Mucosa of descending colon (tissue), 3 donors: Measurements from ENCODE around the gene CDK14. TPM values are rescaled to one million over a fixed set of nuclear protein-coding genes. Genes with fewer than 3 reads are reported as not detected.
"Not testable (repeated sequence)": the region's sequence is repeated elsewhere in the genome, so short reads cannot be mapped to it uniquely, and the experiment has no call there.

Experiments used
- ATAC-seq: fragments of 200-7000 bp; cut with Tn5 transposase; one replicate; pipeline ENCODE4 v1.9.1; 2020; ENCODE audit warnings: mild to moderate bottlenecking, moderate library complexity
- DNase-seq, 3 donors: peaks; one replicate each; pipeline ENCODE4 v3.0.0-alpha.2; 2020
- H3K36me3 ChIP-seq: fragments of 200-600 bp; one replicate; pipeline ENCODE4 v1.8.0; 2021; ENCODE audit warnings: low read depth, mild to moderate bottlenecking
- H3K4me1 ChIP-seq: fragments of 200-600 bp; one replicate; pipeline ENCODE4 v1.8.0; 2021; ENCODE audit warnings: low read depth, mild to moderate bottlenecking
- H3K4me3 ChIP-seq: fragments of 200-600 bp; one replicate; pipeline ENCODE4 v1.8.0; 2021; ENCODE audit warnings: mild to moderate bottlenecking
- H3K9me3 ChIP-seq: fragments of 200-600 bp; one replicate; pipeline ENCODE4 v1.8.0; 2021; ENCODE audit warnings: mild to moderate bottlenecking
- CTCF ChIP-seq: fragments of 200-600 bp; IDR thresholded peaks from one replicate; pipeline ENCODE4 v1.8.0; 2022; ENCODE audit warnings: antibody characterized with exemption, mild to moderate bottlenecking
- intact Hi-C, 2 donors: fragments of 100-400 bp; cut with DNase I in 1 of 2; cut with micrococcal nuclease in 1 of 2; formaldehyde crosslinking; loops; one replicate each; pipeline versions ENCODE4 v1.11.0 to v1.11.1; 2022; cut with DNase I, micrococcal nuclease
- total RNA-seq, 3 donors: library from RNA; stranded (reverse); fragmentation: NEBNext Ultra II Directional in 2 of 3; extraction: Animal tissue kit (Norgen Biotek cat#: 25700) in 2 of 3; gene quantifications; one replicate each; pipeline versions ENCODE4 v1.2.1 to v1.2.4, GENCODE V29; 2021 to 2023
- donor health status: DM: no; HTN: no; CAD: no; lungs with moderate emphysema.
- donor health status: DM: no; HTN: no; CAD: no.
- donor health status: DM: no; HTN: yes; CAD: no.

CDK14 gene
- total RNA-seq, 3 donors from 2014 or later = 5.4 to 24.4 (median 5.6) TPM

GRCh38 chr7:90749774-90750173 is 153.7 kb downstream of the CDK14 start:
- no peak overlapping the region for H3K4me3 ChIP-seq
- no peaks in the 10 kb centered on the region for H3K36me3 ChIP-seq
- no peaks in the 10 kb centered on the region for H3K4me1 ChIP-seq
- intact Hi-C loops = no loop called here
- peak; percentile 42 for ATAC-seq
- TF ChIP-seq CTCF = no peak
- no peaks in the 10 kb centered on the region for H3K9me3 ChIP-seq
- peak in 1 of 3 donors; percentile 10 for DNase-seq

- intact Hi-C loops = no loop called here
- DNase-seq (no peak), ATAC-seq (no peak)
- no peaks in the 10 kb centered on the region for H3K36me3 ChIP-seq
- no peak for TF ChIP-seq CTCF
- H3K4me3 ChIP-seq = no peak overlapping the region
- no peaks in the 10 kb centered on the region for H3K9me3 ChIP-seq
- H3K4me1 ChIP-seq = no peaks in the 10 kb centered on the region
These were observed 155.5 kb downstream of the CDK14 start for GRCh38 chr7:90751595-90751994.

- DNase-seq (no peak), ATAC-seq (no peak)
- no peak for TF ChIP-seq CTCF
- no peak overlapping the region for H3K4me3 ChIP-seq
- H3K36me3 ChIP-seq = no peaks in the 10 kb centered on the region
- no peaks in the 10 kb centered on the region for H3K4me1 ChIP-seq
- no peaks in the 10 kb centered on the region for H3K9me3 ChIP-seq
- intact Hi-C loops = no loop called here
These were observed 155.9 kb downstream of the CDK14 start for GRCh38 chr7:90752051-90752450.

- H3K4me1 ChIP-seq = no peaks in the 10 kb centered on the region
- ATAC-seq = no peak
- intact Hi-C loops = no loop called here
- H3K9me3 ChIP-seq = no peaks in the 10 kb centered on the region
- TF ChIP-seq CTCF = no peak
- H3K36me3 ChIP-seq = no peaks in the 10 kb centered on the region
- DNase-seq = no peak
- H3K4me3 ChIP-seq = no peak overlapping the region
These were observed 158.9 kb downstream of the CDK14 start for GRCh38 chr7:90755041-90755440.

GRCh38 chr7:90756366-90756765 is 160.2 kb downstream of the CDK14 start:
- Histone ChIP-seq H3K9me3 (no peaks in the 10 kb centered on the region), H3K4me1 (no peaks in the 10 kb centered on the region), H3K36me3 (no peaks in the 10 kb centered on the region), H3K4me3 (no peak overlapping the region)
- no peak for TF ChIP-seq CTCF
- DNase-seq (no peak), ATAC-seq (no peak)
- intact Hi-C loops = no loop called here

GRCh38 chr7:90757565-90757950 is 161.4 kb downstream of the CDK14 start:
- ATAC-seq, intact Hi-C loops, DNase-seq, H3K4me3 ChIP-seq, H3K36me3 ChIP-seq, H3K9me3 ChIP-seq, H3K4me1 ChIP-seq: not testable (repeated sequence)
